Liver (tissue), 9 donors: ENCODE results near the gene PCSK1N. TPM values are rescaled to one million over a fixed set of nuclear protein-coding genes. Genes with fewer than 3 reads are reported as not detected.

ENCODE experiments used
- DNase-seq: peaks from one replicate; pipeline ENCODE4 v3.0.0-alpha.2; 2017; ENCODE audit warnings: low spot score
- H3K27ac ChIP-seq, 2 donors: one replicate each; pipeline ENCODE4 v1.7.0; 2013; ENCODE audit warnings: inconsistent platforms in 2 of 2, low read length in 2 of 2, control low read depth in 1 of 2, low read depth in 1 of 2, mild to moderate bottlenecking in 1 of 2
- H3K27me3 ChIP-seq, 4 donors: one replicate each; pipeline versions ENCODE4 v1.6.1 to v1.7.0; 2013; ENCODE audit warnings: low read length in 3 of 4, inconsistent platforms in 1 of 4, mild to moderate bottlenecking in 1 of 4, moderate library complexity in 1 of 4; ENCODE audit not compliant: control insufficient read depth in 4 of 4, insufficient read depth in 4 of 4
- H3K36me3 ChIP-seq, 4 donors: one replicate each; pipeline versions ENCODE4 v1.6.1 to v1.7.0; 2013; ENCODE audit warnings: low read length in 3 of 4, mild to moderate bottlenecking in 3 of 4, low read depth in 1 of 4, moderate library complexity in 1 of 4; ENCODE audit not compliant: control insufficient read depth in 4 of 4, insufficient read depth in 3 of 4
- H3K4me1 ChIP-seq, 4 donors: one replicate each; pipeline versions ENCODE4 v1.6.1 to v1.7.0; 2013; ENCODE audit warnings: low read length in 3 of 4, mild to moderate bottlenecking in 3 of 4, moderate library complexity in 1 of 4; ENCODE audit not compliant: control insufficient read depth in 4 of 4, insufficient read depth in 4 of 4
- H3K4me3 ChIP-seq, 3 donors: one replicate each; pipeline versions ENCODE4 v1.6.1 to v1.7.0; 2013; ENCODE audit warnings: low read length in 3 of 3, control low read depth in 1 of 3, low read depth in 1 of 3, mild to moderate bottlenecking in 1 of 3
- H3K9ac ChIP-seq, 2 donors: one replicate each; pipeline ENCODE4 v1.7.0; 2013; ENCODE audit warnings: low read length in 2 of 2, mild to moderate bottlenecking in 2 of 2, moderate library complexity in 2 of 2, control low read depth in 1 of 2, low read depth in 1 of 2
- H3K9me3 ChIP-seq, 4 donors: one replicate each; pipeline versions ENCODE4 v1.6.1 to v1.7.0; 2013; ENCODE audit warnings: low read length in 3 of 4; ENCODE audit not compliant: control insufficient read depth in 4 of 4
- ATF3 ChIP-seq: IDR thresholded peaks from 2 replicates; pipeline ENCODE4 v1.6.1; 2016; ENCODE audit warnings: antibody characterized with exemption
- CTCF ChIP-seq: fragments of 150-350 bp; IDR thresholded peaks from 2 replicates; pipeline ENCODE4 v1.5.1; 2017; ENCODE audit warnings: improper control_type of control experiment, low read depth, low read length; ENCODE audit not compliant: missing input control
- EGR1 ChIP-seq, 2 donors: IDR thresholded peaks; 2 replicates each; pipeline ENCODE4 v1.6.1; 2016 to 2018; ENCODE audit warnings: antibody characterized with exemption in 2 of 2, low read depth in 2 of 2
- FOXA1 ChIP-seq: IDR thresholded peaks from 2 replicates; pipeline ENCODE4 v1.6.1; 2016; ENCODE audit warnings: antibody characterized with exemption
- FOXA2 ChIP-seq: IDR thresholded peaks from 2 replicates; pipeline ENCODE4 v1.6.1; 2016; ENCODE audit warnings: antibody characterized with exemption
- GABPA ChIP-seq, 2 donors: IDR thresholded peaks in 1 of 2; conservative IDR thresholded peaks in 1 of 2; 2 replicates each; pipeline ENCODE4 v1.6.1; 2016; ENCODE audit warnings: antibody characterized with exemption in 2 of 2, mild to moderate bottlenecking in 1 of 2, moderate library complexity in 1 of 2
- HNF4G ChIP-seq: IDR thresholded peaks from 2 replicates; pipeline ENCODE4 v1.6.1; 2016; ENCODE audit warnings: antibody characterized with exemption
- JUND ChIP-seq, 2 donors: IDR thresholded peaks; 2 replicates each; pipeline ENCODE4 v1.6.1; 2016; ENCODE audit warnings: antibody characterized with exemption in 2 of 2
- MAX ChIP-seq: IDR thresholded peaks from 2 replicates; pipeline ENCODE4 v1.6.1; 2016; ENCODE audit warnings: antibody characterized with exemption
- RAD21 ChIP-seq, 2 donors: IDR thresholded peaks; 2 replicates each; pipeline ENCODE4 v1.6.1; 2016; ENCODE audit warnings: antibody characterized with exemption in 2 of 2, mild to moderate bottlenecking in 2 of 2
- SP1 ChIP-seq: IDR thresholded peaks from 2 replicates; pipeline ENCODE4 v1.6.1; 2018; ENCODE audit warnings: antibody characterized with exemption, mild to moderate bottlenecking
- TAF1 ChIP-seq: conservative IDR thresholded peaks from 2 replicates; pipeline ENCODE4 v1.6.1; 2016; ENCODE audit warnings: antibody characterized with exemption, mild to moderate bottlenecking
- ZBTB33 ChIP-seq: IDR thresholded peaks from 2 replicates; pipeline ENCODE4 v1.6.1; 2016; ENCODE audit warnings: antibody characterized with exemption
- WGBS: extraction: QIAGEN DNeasy Blood & Tissue Kit; methylation state at CpG from one replicate; pipeline ENCODE4 v1.1.7; 2013; 5-methylcytosine and 5-hydroxymethylcytosine counted together
- polyA plus RNA-seq, 2 donors: library from polyadenylated mRNA; stranded (reverse) in 1 of 2; unstranded in 1 of 2; fragments of 200-250 nt in 1 of 2; fragments of >200 nt in 1 of 2; fragmentation: Nextera tagmentation in 1 of 2; extraction: Ambion mirVana in 1 of 2; gene quantifications; one replicate each; pipeline versions ENCODE4 v1.2.1 to v1.2.3, GENCODE V29; 2013 to 2015
- total RNA-seq, 2 donors: library from RNA; depleted of rRNA; stranded (reverse); fragments of >200 nt; gene quantifications; one replicate each; pipeline ENCODE4 v1.2.3, GENCODE V29; 2014
- donor health status: healthy.
- donor health status: healthy.
- donor health status: healthy.
- donor health status: healthy.
- donor health status: healthy.

Gene PCSK1N
- total and polyA plus RNA-seq, 4 donors = 0.05 to 5.4 (median 0.92) TPM

- H3K4me1 ChIP-seq = no peaks in the 10 kb centered on the region
- no peak overlapping the region for H3K27ac ChIP-seq
- DNase-seq = no peak
- TF ChIP-seq ZBTB33 (no peak), GABPA (IDR thresholded peaks at IDR 0.05 in 1 of 2, conservative IDR thresholded peaks at IDR 0.05 in 1 of 2) (no peak), ATF3 (no peak), FOXA2 (no peak), MAX (no peak), EGR1 (IDR thresholded peaks at IDR 0.05; ENCODE audit: low read depth in 2 of 2) (no peak), HNF4G (no peak), JUND (IDR thresholded peaks at IDR 0.05) (no peak)
- H3K9ac ChIP-seq = no peak overlapping the region
- no peak overlapping the region for H3K4me3 ChIP-seq
- H3K9me3 ChIP-seq = peaks cover 0 to 2% (median 0%) of the 10 kb centered on the region in 4 donors
- H3K27me3 ChIP-seq = no peaks in the 10 kb centered on the region
- WGBS = 68% methylated on average over 4 of the region's 4 CpGs
- H3K36me3 ChIP-seq = peaks cover 2 to 24% (median 9%) of the 10 kb centered on the region in 4 donors
Observed at GRCh38 chrX:48827654-48827968, 7.8 kb downstream of the PCSK1N start.

GRCh38 chrX:48826876-48827653 lies 8.3 kb downstream of the PCSK1N start:
- Histone ChIP-seq H3K27ac (no peak overlapping the region), H3K9me3 (peaks cover 0 to 2% (median 0%) of the 10 kb centered on the region in 4 donors), H3K4me3 (no peak overlapping the region), H3K9ac (no peak overlapping the region), H3K4me1 (no peaks in the 10 kb centered on the region), H3K36me3 (peaks cover 2 to 29% (median 11%) of the 10 kb centered on the region in 4 donors), H3K27me3 (no peaks in the 10 kb centered on the region)
- TF ChIP-seq TAF1 (no peak), SP1 (no peak), RAD21 (IDR thresholded peaks at IDR 0.05) (no peak), HNF4G (no peak), CTCF (no peak), MAX (no peak), FOXA1 (no peak), EGR1 (IDR thresholded peaks at IDR 0.05; ENCODE audit: low read depth in 2 of 2) (no peak)
- 70% methylated on average over 73 of the region's 73 CpGs for WGBS
- DNase-seq = no peak
